SK-N-SH (cell line): ENCODE measurements around the gene TRIM3. TPM values are rescaled to one million over a fixed set of nuclear protein-coding genes. Genes with fewer than 3 reads are reported as not detected.

Experiments
- CTCF ChIA-PET: fragments of 300-600, 350-600 bp; formaldehyde crosslinking; extraction: SDS; loops from one replicate; lab custom pipeline; 2021; lab: Yijun Ruan, JAX
- POLR2A ChIA-PET: fragments of 350-600 bp; sonication (Branson Sonifier 250); formaldehyde crosslinking; extraction: SDS; loops from one replicate; lab custom pipeline; 2020; ENCODE audit warnings: antibody characterized with exemption, inconsistent platforms; lab: Yijun Ruan, JAX
- DNase-seq: peaks from one replicate; pipeline ENCODE4 v3.0.0; 2012
- H2AFZ ChIP-seq: fragments of 200-600 bp; sonication (generic); 2 replicates; pipeline ENCODE4 v1.8.1; 2016; ENCODE audit warnings: antibody characterized with exemption, mild to moderate bottlenecking, low read depth
- H3F3A ChIP-seq: fragments of 200-600 bp; sonication (generic); replicated peaks from 2 replicates; pipeline ENCODE3; 2016; ENCODE audit warnings: antibody characterized with exemption, mild to moderate bottlenecking; ENCODE audit not compliant: insufficient read depth
- H3K27ac ChIP-seq, 2 experiments: fragments of 200-500 bp in 1 of 2; fragments of 200-600 bp in 1 of 2; sonication (Bioruptor generic) in 1 of 2; sonication (generic), shearing (Covaris generic) in 1 of 2; 2 replicates each; pipeline versions ENCODE4 v1.5.1 to v1.6.1; 2014 to 2016; ENCODE audit warnings: low read depth in 2 of 2, inconsistent platforms in 1 of 2, low read length in 1 of 2, mild to moderate bottlenecking in 1 of 2, mixed read lengths in 1 of 2
- H3K27me3 ChIP-seq: fragments of 200-600 bp; sonication (generic), shearing (Covaris generic); 2 replicates; pipeline ENCODE4 v1.6.1; 2016; ENCODE audit warnings: mixed run types; ENCODE audit not compliant: insufficient read depth
- H3K36me3 ChIP-seq, 2 experiments: fragments of 200-500 bp in 1 of 2; fragments of 200-600 bp in 1 of 2; sonication (Bioruptor generic) in 1 of 2; sonication (generic) in 1 of 2; replicated peaks in 1 of 2; 2 replicates each; pipeline versions ENCODE3 to v1.5.1; 2014 to 2016; ENCODE audit warnings: low read length in 1 of 2, mild to moderate bottlenecking in 1 of 2; ENCODE audit not compliant: insufficient read depth in 2 of 2, control insufficient read depth in 1 of 2
- H3K4me1 ChIP-seq, 2 experiments: fragments of 200-500 bp in 1 of 2; fragments of 200-600 bp in 1 of 2; sonication (Bioruptor generic) in 1 of 2; sonication (generic), shearing (Covaris generic) in 1 of 2; 2 replicates each; pipeline versions ENCODE4 v1.5.1 to v1.6.1; 2014 to 2016; ENCODE audit warnings: low read depth in 1 of 2, low read length in 1 of 2, mixed run types in 1 of 2; ENCODE audit not compliant: insufficient read depth in 2 of 2, control insufficient read depth in 1 of 2
- H3K4me2 ChIP-seq: fragments of 200-600 bp; sonication (generic), shearing (Covaris generic); 2 replicates; pipeline ENCODE4 v1.6.1; 2017; ENCODE audit warnings: mixed run types
- H3K4me3 ChIP-seq, 2 experiments: fragments of 200-500 bp in 1 of 2; fragments of 200-600 bp in 1 of 2; sonication (Bioruptor generic) in 1 of 2; sonication (generic), shearing (Covaris generic) in 1 of 2; 2 replicates each; pipeline versions ENCODE4 v1.5.1 to v1.8.1; 2014 to 2016; ENCODE audit warnings: low read depth in 2 of 2, inconsistent platforms in 1 of 2, low read length in 1 of 2, mild to moderate bottlenecking in 1 of 2, mixed read lengths in 1 of 2, moderate library complexity in 1 of 2
- H3K79me2 ChIP-seq: fragments of 200-600 bp; sonication (generic); 2 replicates; pipeline ENCODE4 v1.8.1; 2017; ENCODE audit warnings: mild to moderate bottlenecking; ENCODE audit not compliant: insufficient read depth
- H3K9ac ChIP-seq: fragments of 200-600 bp; sonication (generic); 2 replicates; pipeline ENCODE4 v1.6.1; 2017; ENCODE audit warnings: mixed run types
- H3K9me2 ChIP-seq: fragments of 200-600 bp; sonication (generic); 2 replicates; pipeline ENCODE4 v1.6.1; 2017; ENCODE audit warnings: mixed run types
- H3K9me3 ChIP-seq: fragments of 200-600 bp; sonication (generic); 2 replicates; pipeline ENCODE4 v1.6.1; 2017; ENCODE audit warnings: mixed run types, mild to moderate bottlenecking, moderate library complexity
- H4K20me1 ChIP-seq: fragments of 200-600 bp; sonication (generic); 2 replicates; pipeline ENCODE4 v1.6.1; 2017; ENCODE audit warnings: mild to moderate bottlenecking, mixed run types; ENCODE audit not compliant: insufficient read depth
- EP300 ChIP-seq, 2 experiments: IDR thresholded peaks; 2 replicates each; pipeline versions ENCODE4 v1.4.0 to v1.6.1; 2012; ENCODE audit warnings: borderline replicate concordance in 1 of 2, low read depth in 1 of 2, low read length in 1 of 2
- FOSL2 ChIP-seq: IDR thresholded peaks from 2 replicates; pipeline ENCODE4 v1.4.0; 2012; ENCODE audit warnings: low read depth, mild to moderate bottlenecking, moderate library complexity, borderline replicate concordance
- GATA2 ChIP-seq: sonication (generic); formaldehyde crosslinking; IDR thresholded peaks from 2 replicates; pipeline ENCODE4 v1.5.0; 2020; ENCODE audit warnings: mild to moderate bottlenecking, missing genetic modification reagents
- JUND ChIP-seq: IDR thresholded peaks from 2 replicates; pipeline ENCODE4 v1.4.0; 2012
- POLR2AphosphoS5 ChIP-seq: IDR thresholded peaks from 2 replicates; pipeline ENCODE4 v1.6.1; 2012; ENCODE audit warnings: low read depth, low read length
- RXRA ChIP-seq: IDR thresholded peaks from 2 replicates; pipeline ENCODE4 v1.4.0; 2012; ENCODE audit warnings: low read depth, mild to moderate bottlenecking, borderline replicate concordance
- TEAD4 ChIP-seq: IDR thresholded peaks from 2 replicates; pipeline ENCODE4 v1.4.0; 2012; ENCODE audit warnings: mild to moderate bottlenecking, borderline replicate concordance; ENCODE audit not compliant: insufficient read depth
- YY1 ChIP-seq: IDR thresholded peaks from 2 replicates; pipeline ENCODE4 v1.4.0; 2012; ENCODE audit warnings: low read depth, mild to moderate bottlenecking
- WGBS: methylation state at CpG from one replicate; pipeline ENCODE4 v1.1.6; 2017; ENCODE audit warnings: low lambda C conversion rate; 5-methylcytosine and 5-hydroxymethylcytosine counted together
- polyA plus RNA-seq, 3 experiments: library from polyadenylated mRNA; depleted of rRNA; stranded (reverse); fragments of >200 nt; gene quantifications; 2 replicates each; pipeline ENCODE4 v1.2.3, GENCODE V29; 2012
- TF ChIP-seq, protein P1 (sequence below): IDR thresholded peaks from 2 replicates; pipeline ENCODE4 v1.4.0; 2012; ENCODE audit warnings: low read depth, borderline replicate concordance
- TF ChIP-seq, protein P2 (sequence below): IDR thresholded peaks from 2 replicates; pipeline ENCODE4 v1.4.0; 2012; ENCODE audit warnings: low read depth
- TF ChIP-seq, protein P3 (sequence below): fragments of 150-350 bp; IDR thresholded peaks from 2 replicates; pipeline ENCODE4 v1.6.1; 2016; ENCODE audit warnings: mild to moderate bottlenecking, low read depth, low read length
- TF ChIP-seq, protein P4 (sequence below): fragments of 200-600 bp; sonication (generic); IDR thresholded peaks from 2 replicates; pipeline ENCODE4 v1.6.1; 2017; ENCODE audit warnings: antibody characterized with exemption, mild to moderate bottlenecking, moderate library complexity
- TF ChIP-seq, protein P5 (sequence below): IDR thresholded peaks from 2 replicates; pipeline ENCODE4; 2012

TRIM3 gene
- polyA plus RNA-seq, 1 of the 3 experiments (the other 2 are of a cell fraction) = 22.8 TPM

DNA sequence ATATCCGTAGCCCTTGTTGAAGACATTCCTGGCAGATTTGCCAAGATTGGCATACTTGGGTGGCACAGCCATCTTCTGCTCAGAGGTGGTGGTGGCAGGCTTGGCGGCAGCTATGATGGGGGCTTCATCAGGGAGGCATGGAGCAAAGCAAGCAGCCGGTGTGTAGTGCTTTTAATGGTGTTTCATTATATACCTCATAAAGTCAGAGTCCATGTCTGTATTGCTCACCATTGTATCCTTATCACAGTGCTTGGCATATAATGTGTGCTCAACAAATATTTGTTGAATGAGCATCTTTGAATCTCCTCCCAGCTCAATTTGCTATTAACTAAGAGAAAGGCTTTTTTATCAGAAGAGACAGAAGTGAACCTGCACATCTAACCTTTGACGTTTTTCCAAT, 15.6 kb upstream of the TRIM3 start:
- H3K9me3 ChIP-seq = no peaks in the 10 kb centered on the region
- no peak overlapping the region for H2AFZ ChIP-seq
- H3K4me2 ChIP-seq = no peak overlapping the region
- DNase-seq = no peak
- H3K4me3 ChIP-seq = no peak overlapping the region
- H3K9me2 ChIP-seq = no peaks in the 10 kb centered on the region
- ChIA-PET CTCF (interaction anchor here (0.9 to 1.7 kb wide), 8 partner anchors 12 to 127 kb away, joined by 3 to 8 read pairs (median 3); no protein-coding TSS in a partner anchor), POLR2A (no interaction called here)
- H3K27ac ChIP-seq = no peak overlapping the region
- no peaks in the 10 kb centered on the region for H3K27me3 ChIP-seq
- no peaks in the 10 kb centered on the region for H4K20me1 ChIP-seq
- peaks cover 33% of the 10 kb centered on the region; the same call in 1 of the 2 replicates for H3K79me2 ChIP-seq
- H3K4me1 ChIP-seq = no peaks in the 10 kb centered on the region
- H3K36me3 ChIP-seq = peaks cover 23 to 48% of the 10 kb centered on the region in 2 experiments
- WGBS = 82% methylated on average over 4 of the region's 4 CpGs
- H3F3A ChIP-seq = peaks cover 7% of the 10 kb centered on the region
- TF ChIP-seq, protein P1, sequence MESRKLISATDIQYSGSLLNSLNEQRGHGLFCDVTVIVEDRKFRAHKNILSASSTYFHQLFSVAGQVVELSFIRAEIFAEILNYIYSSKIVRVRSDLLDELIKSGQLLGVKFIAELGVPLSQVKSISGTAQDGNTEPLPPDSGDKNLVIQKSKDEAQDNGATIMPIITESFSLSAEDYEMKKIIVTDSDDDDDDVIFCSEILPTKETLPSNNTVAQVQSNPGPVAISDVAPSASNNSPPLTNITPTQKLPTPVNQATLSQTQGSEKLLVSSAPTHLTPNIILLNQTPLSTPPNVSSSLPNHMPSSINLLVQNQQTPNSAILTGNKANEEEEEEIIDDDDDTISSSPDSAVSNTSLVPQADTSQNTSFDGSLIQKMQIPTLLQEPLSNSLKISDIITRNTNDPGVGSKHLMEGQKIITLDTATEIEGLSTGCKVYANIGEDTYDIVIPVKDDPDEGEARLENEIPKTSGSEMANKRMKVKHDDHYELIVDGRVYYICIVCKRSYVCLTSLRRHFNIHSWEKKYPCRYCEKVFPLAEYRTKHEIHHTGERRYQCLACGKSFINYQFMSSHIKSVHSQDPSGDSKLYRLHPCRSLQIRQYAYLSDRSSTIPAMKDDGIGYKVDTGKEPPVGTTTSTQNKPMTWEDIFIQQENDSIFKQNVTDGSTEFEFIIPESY = no peak
- TF ChIP-seq, protein P2, sequence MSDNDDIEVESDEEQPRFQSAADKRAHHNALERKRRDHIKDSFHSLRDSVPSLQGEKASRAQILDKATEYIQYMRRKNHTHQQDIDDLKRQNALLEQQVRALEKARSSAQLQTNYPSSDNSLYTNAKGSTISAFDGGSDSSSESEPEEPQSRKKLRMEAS = no peak
- no peak for TF ChIP-seq POLR2AphosphoS5
- no peak for TF ChIP-seq EP300 (IDR thresholded peaks at IDR 0.05; ENCODE audit: borderline replicate concordance in 1 of 2, low read depth in 1 of 2, low read length in 1 of 2)
- TF ChIP-seq, protein P3, sequence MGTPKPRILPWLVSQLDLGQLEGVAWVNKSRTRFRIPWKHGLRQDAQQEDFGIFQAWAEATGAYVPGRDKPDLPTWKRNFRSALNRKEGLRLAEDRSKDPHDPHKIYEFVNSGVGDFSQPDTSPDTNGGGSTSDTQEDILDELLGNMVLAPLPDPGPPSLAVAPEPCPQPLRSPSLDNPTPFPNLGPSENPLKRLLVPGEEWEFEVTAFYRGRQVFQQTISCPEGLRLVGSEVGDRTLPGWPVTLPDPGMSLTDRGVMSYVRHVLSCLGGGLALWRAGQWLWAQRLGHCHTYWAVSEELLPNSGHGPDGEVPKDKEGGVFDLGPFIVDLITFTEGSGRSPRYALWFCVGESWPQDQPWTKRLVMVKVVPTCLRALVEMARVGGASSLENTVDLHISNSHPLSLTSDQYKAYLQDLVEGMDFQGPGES = no peak
- TF ChIP-seq JUND = no peak
- TF ChIP-seq, protein P4, sequence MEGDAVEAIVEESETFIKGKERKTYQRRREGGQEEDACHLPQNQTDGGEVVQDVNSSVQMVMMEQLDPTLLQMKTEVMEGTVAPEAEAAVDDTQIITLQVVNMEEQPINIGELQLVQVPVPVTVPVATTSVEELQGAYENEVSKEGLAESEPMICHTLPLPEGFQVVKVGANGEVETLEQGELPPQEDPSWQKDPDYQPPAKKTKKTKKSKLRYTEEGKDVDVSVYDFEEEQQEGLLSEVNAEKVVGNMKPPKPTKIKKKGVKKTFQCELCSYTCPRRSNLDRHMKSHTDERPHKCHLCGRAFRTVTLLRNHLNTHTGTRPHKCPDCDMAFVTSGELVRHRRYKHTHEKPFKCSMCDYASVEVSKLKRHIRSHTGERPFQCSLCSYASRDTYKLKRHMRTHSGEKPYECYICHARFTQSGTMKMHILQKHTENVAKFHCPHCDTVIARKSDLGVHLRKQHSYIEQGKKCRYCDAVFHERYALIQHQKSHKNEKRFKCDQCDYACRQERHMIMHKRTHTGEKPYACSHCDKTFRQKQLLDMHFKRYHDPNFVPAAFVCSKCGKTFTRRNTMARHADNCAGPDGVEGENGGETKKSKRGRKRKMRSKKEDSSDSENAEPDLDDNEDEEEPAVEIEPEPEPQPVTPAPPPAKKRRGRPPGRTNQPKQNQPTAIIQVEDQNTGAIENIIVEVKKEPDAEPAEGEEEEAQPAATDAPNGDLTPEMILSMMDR = no peak
- TF ChIP-seq, protein P5, sequence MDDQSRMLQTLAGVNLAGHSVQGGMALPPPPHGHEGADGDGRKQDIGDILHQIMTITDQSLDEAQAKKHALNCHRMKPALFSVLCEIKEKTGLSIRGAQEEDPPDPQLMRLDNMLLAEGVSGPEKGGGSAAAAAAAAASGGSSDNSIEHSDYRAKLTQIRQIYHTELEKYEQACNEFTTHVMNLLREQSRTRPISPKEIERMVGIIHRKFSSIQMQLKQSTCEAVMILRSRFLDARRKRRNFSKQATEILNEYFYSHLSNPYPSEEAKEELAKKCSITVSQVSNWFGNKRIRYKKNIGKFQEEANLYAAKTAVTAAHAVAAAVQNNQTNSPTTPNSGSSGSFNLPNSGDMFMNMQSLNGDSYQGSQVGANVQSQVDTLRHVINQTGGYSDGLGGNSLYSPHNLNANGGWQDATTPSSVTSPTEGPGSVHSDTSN = no peak
- no peak overlapping the region for H3K9ac ChIP-seq

GRCh38 chr11:6488821-6489220, 15.1 kb upstream of the TRIM3 start:
- Histone ChIP-seq H3K27ac (no peak overlapping the region), H3K4me1 (no peaks in the 10 kb centered on the region), H4K20me1 (no peaks in the 10 kb centered on the region), H3K4me3 (no peak overlapping the region), H3K9me3 (no peaks in the 10 kb centered on the region), H2AFZ (no peak overlapping the region), H3F3A (peaks cover 7% of the 10 kb centered on the region), H3K36me3 (peaks cover 27 to 49% of the 10 kb centered on the region in 2 experiments), H3K79me2 (peaks cover 36% of the 10 kb centered on the region), H3K9ac (no peak overlapping the region), H3K27me3 (no peaks in the 10 kb centered on the region), H3K4me2 (no peak overlapping the region), H3K9me2 (no peaks in the 10 kb centered on the region)
- 97% methylated on average over 3 of the region's 3 CpGs for WGBS
- TF ChIP-seq JUND (no peak), FOSL2 (no peak), GATA2 (CRISPR knock-in tag) (no peak), TEAD4 (no peak), RXRA (no peak), YY1 (no peak)
- ChIA-PET CTCF (interaction anchor here (1.2 to 1.7 kb wide), 6 partner anchors 16 to 268 kb away, joined by 3 to 8 read pairs (median 4); no protein-coding TSS in a partner anchor), POLR2A (no interaction called here)
- DNase-seq = no peak
